GM12878 (cell line): Measurements from ENCODE around the gene USP50. TPM values are rescaled to one million over a fixed set of nuclear protein-coding genes. Genes with fewer than 3 reads are reported as not detected.

Experiments
- ATAC-seq: fragments of 200-7000 bp; cut with Tn5 transposase; 3 replicates; pipeline ENCODE4 v1.9.1; 2020; ENCODE audit warnings: mild to moderate bottlenecking, moderate library complexity
- BruUV-seq: library from RNA; stranded (reverse); fragments of 400-500 nt; replicated peaks from 2 replicates; lab custom pipeline; 2021; lab: Mats Ljungman, UMichigan
- CTCF ChIA-PET: fragments of 300-600 bp; sonication (Branson Sonifier 250); formaldehyde crosslinking; extraction: SDS; loops from one replicate; lab custom pipeline; 2021; ENCODE audit warnings: inconsistent platforms; lab: Yijun Ruan, JAX
- POLR2A ChIA-PET: fragments of 350-600 bp; formaldehyde crosslinking; extraction: SDS; loops from one replicate; lab custom pipeline; 2021; ENCODE audit warnings: inconsistent platforms; lab: Charles Lee
- RAD21 ChIA-PET: fragments of 300-600 bp; sonication (Branson Sonifier 250); formaldehyde crosslinking; loops from one replicate; lab custom pipeline; 2023; ENCODE audit warnings: antibody characterized with exemption; ENCODE audit not compliant: unreplicated experiment; lab: Charles Lee
- SMC1A ChIA-PET: fragments of 300-600 bp; sonication (Branson Sonifier 250); formaldehyde crosslinking; loops from one replicate; lab custom pipeline; 2023; ENCODE audit not compliant: unreplicated experiment, uncharacterized antibody; lab: Charles Lee
- DNase-seq: peaks from one replicate; pipeline ENCODE4 v3.0.0-alpha.2; 2011; ENCODE audit warnings: low read depth, low spot score
- FAIRE-seq: peaks from 3 replicates; lab custom pipeline; 2011; peaks lifted over from hg19 to GRCh38; lab: Jason Lieb, UNC
- H2AFZ ChIP-seq: 2 replicates; pipeline ENCODE4 v1.6.0; 2011; ENCODE audit warnings: low read depth, low read length, control low read depth; ENCODE audit not compliant: control insufficient read depth
- H3K27ac ChIP-seq: 2 replicates; pipeline ENCODE4 v1.5.1; 2011; ENCODE audit warnings: control low read depth; ENCODE audit not compliant: control insufficient read depth, insufficient read depth
- H3K27me3 ChIP-seq, 2 experiments: replicated peaks in 1 of 2; 2 replicates each; pipeline versions ENCODE4 v1.6.0 to v1.6.1; 2011; ENCODE audit warnings: low read length in 1 of 2; ENCODE audit not compliant: control insufficient read depth in 2 of 2, insufficient read depth in 2 of 2
- H3K36me3 ChIP-seq, 2 experiments: 2 replicates each; pipeline ENCODE4 v1.5.1; 2011; ENCODE audit warnings: low read length in 1 of 2; ENCODE audit not compliant: control insufficient read depth in 2 of 2, insufficient read depth in 2 of 2
- H3K4me1 ChIP-seq: 2 replicates; pipeline ENCODE4 v1.6.1; 2011; ENCODE audit warnings: mild to moderate bottlenecking, low read length, moderate library complexity, mixed read lengths; ENCODE audit not compliant: control insufficient read depth, insufficient read depth
- H3K4me2 ChIP-seq: 2 replicates; pipeline ENCODE4 v1.6.0; 2011; ENCODE audit warnings: control low read depth; ENCODE audit not compliant: control insufficient read depth, insufficient read depth
- H3K4me3 ChIP-seq: fragments of 200-600 bp; sonication (generic); 2 replicates; pipeline ENCODE4 v1.5.1; 2016
- H3K79me2 ChIP-seq: 2 replicates; pipeline ENCODE4 v1.6.0; 2011; ENCODE audit warnings: low read length; ENCODE audit not compliant: control insufficient read depth, insufficient read depth
- H3K9ac ChIP-seq: 2 replicates; pipeline ENCODE4 v1.8.0; 2011; ENCODE audit warnings: low read length, control low read depth, mixed read lengths; ENCODE audit not compliant: control insufficient read depth, insufficient read depth
- H3K9me3 ChIP-seq: replicated peaks from 3 replicates; pipeline ENCODE4 v1.5.1; 2011; ENCODE audit warnings: mild to moderate bottlenecking, low read length; ENCODE audit not compliant: control insufficient read depth, insufficient read depth
- H4K20me1 ChIP-seq: 2 replicates; pipeline ENCODE4 v1.6.0; 2011; ENCODE audit not compliant: control insufficient read depth, insufficient read depth
- BCLAF1 ChIP-seq: fragments of 450-650 bp; IDR thresholded peaks from 2 replicates; pipeline ENCODE4 v1.6.1; 2017; ENCODE audit warnings: antibody characterized with exemption, mild to moderate bottlenecking, moderate library complexity
- CHD2 ChIP-seq: IDR thresholded peaks from 2 replicates; pipeline ENCODE4 v1.6.1; 2011; ENCODE audit warnings: low read depth, low read length, improper control_type of control experiment, borderline replicate concordance
- DPF2 ChIP-seq: fragments of 450-650 bp; IDR thresholded peaks from 2 replicates; pipeline ENCODE4 v1.6.1; 2017; ENCODE audit warnings: mild to moderate bottlenecking
- FOXK2 ChIP-seq: fragments of 450-650 bp; IDR thresholded peaks from 2 replicates; pipeline ENCODE4 v1.6.1; 2017; ENCODE audit warnings: mild to moderate bottlenecking, moderate library complexity
- HSF1 ChIP-seq: fragments of 150-350 bp; IDR thresholded peaks from 2 replicates; pipeline ENCODE4 v1.6.1; 2014; ENCODE audit warnings: mild to moderate bottlenecking, low read depth, low read length
- IKZF1 ChIP-seq: fragments of 450-650 bp; conservative IDR thresholded peaks from 2 replicates; pipeline ENCODE4 v1.6.1; 2017; ENCODE audit warnings: antibody characterized with exemption, mild to moderate bottlenecking
- JUND ChIP-seq: IDR thresholded peaks from 2 replicates; pipeline ENCODE4 v1.6.1; 2012; ENCODE audit warnings: low read depth, mild to moderate bottlenecking, low read length, improper control_type of control experiment, moderate library complexity
- NRF1 ChIP-seq: conservative IDR thresholded peaks from 2 replicates; pipeline ENCODE4 v1.6.1; 2011; ENCODE audit warnings: mild to moderate bottlenecking, low read depth, low read length, improper control_type of control experiment
- RBBP5 ChIP-seq: fragments of 200-600 bp; sonication (generic); conservative IDR thresholded peaks from 2 replicates; pipeline ENCODE4 v1.6.1; 2016
- SMAD5 ChIP-seq: IDR thresholded peaks from 2 replicates; pipeline ENCODE4 v1.6.1; 2016; ENCODE audit warnings: antibody characterized with exemption, low read depth
- SMC3 ChIP-seq: IDR thresholded peaks from 2 replicates; pipeline ENCODE4 v1.6.1; 2011; ENCODE audit warnings: low read length, improper control_type of control experiment, borderline replicate concordance
- TCF3 ChIP-seq: IDR thresholded peaks from 2 replicates; pipeline ENCODE4 v1.6.1; 2012; ENCODE audit warnings: low read depth, mild to moderate bottlenecking, low read length, borderline replicate concordance; ENCODE audit not compliant: insufficient read depth
- USF1 ChIP-seq: IDR thresholded peaks from 2 replicates; pipeline ENCODE4 v1.6.1; 2011; ENCODE audit warnings: borderline replicate concordance, low read depth, mild to moderate bottlenecking, moderate library complexity, mixed read lengths, low read length; ENCODE audit not compliant: insufficient read depth; ENCODE audit errors: extremely low read length
- USF2 ChIP-seq: IDR thresholded peaks from 2 replicates; pipeline ENCODE4 v1.6.1; 2011; ENCODE audit warnings: low read depth, low read length, improper control_type of control experiment, borderline replicate concordance
- YBX1 ChIP-seq: fragments of 450-650 bp; IDR thresholded peaks from 2 replicates; pipeline ENCODE4 v1.6.1; 2016; ENCODE audit warnings: antibody characterized with exemption
- ZBTB33 ChIP-seq: fragments of 450-650 bp; IDR thresholded peaks from 2 replicates; pipeline ENCODE4 v1.6.1; 2017; ENCODE audit warnings: mild to moderate bottlenecking
- ZNF207 ChIP-seq: fragments of 450-650 bp; IDR thresholded peaks from 2 replicates; pipeline ENCODE4 v1.6.1; 2014; ENCODE audit warnings: antibody characterized with exemption, mild to moderate bottlenecking, borderline replicate concordance
- ZNF24 ChIP-seq: fragments of 450-650 bp; IDR thresholded peaks from 2 replicates; pipeline ENCODE4 v1.6.1; 2017; ENCODE audit warnings: antibody characterized with exemption, mild to moderate bottlenecking
- WGBS: methylation state at CpG from one replicate; pipeline ENCODE4 v1.1.6; 2016; ENCODE audit warnings: low lambda C conversion rate; ENCODE audit not compliant: insufficient replicate concordance, insufficient coverage; ENCODE audit errors: missing lambda C conversion rate; 5-methylcytosine and 5-hydroxymethylcytosine counted together
- in situ Hi-C: fragments of 300-500 bp; cut with MboI; formaldehyde crosslinking; loops from 9 replicates; pipeline ENCODE4 v1.14.3; 2018; ENCODE audit warnings: mixed read lengths
- intact Hi-C: fragments of 100-400 bp; cut with micrococcal nuclease; formaldehyde crosslinking; loops from one replicate; pipeline ENCODE4 v1.14.2; 2022; ENCODE audit not compliant: unreplicated experiment
- polyA plus RNA-seq, 11 experiments: library from polyadenylated mRNA; depleted of rRNA in 4 of 11; unstranded in 6 of 11; stranded (reverse) in 5 of 11; fragments of >200 nt; fragmentation: Nextera tagmentation in 4 of 11; fragmentation: Illumina TruSeq in 1 of 11; extraction: Ambion mirVana in 4 of 11; extraction: Trizol in 1 of 11; gene quantifications; 1 replicate in 1 of 11; 2 replicates in 10 of 11; pipeline versions ENCODE4 v1.2.1 to v1.2.3, GENCODE V29; 2011 to 2016; ENCODE audit warnings: inconsistent platforms in 2 of 11, missing spikeins in 2 of 11, low read depth in 1 of 11
- total RNA-seq, 4 experiments: library from RNA; depleted of rRNA in 3 of 4; stranded (reverse); fragments of >200 nt in 3 of 4; fragmentation: Illumina TruSeq in 1 of 4; extraction: Trizol in 1 of 4; gene quantifications; 2 replicates each; pipeline versions ENCODE4 v1.2.1 to v1.2.3, GENCODE V29; 2013 to 2021

The USP50 gene
- total and polyA plus RNA-seq, 10 of the 15 experiments (the other 5 are each of a cell fraction or from before 2014, with no cell fraction given): 0.15 to 0.21 (median 0.19) TPM; not detected in 7

- Histone ChIP-seq H4K20me1 (no peaks in the 10 kb centered on the region), H3K4me1 (no peaks in the 10 kb centered on the region), H2AFZ (no peak overlapping the region), H3K36me3 (peaks cover 2 to 32% of the 10 kb centered on the region in 2 experiments; a peak in 3 of 4 replicates), H3K4me3 (no peak overlapping the region), H3K4me2 (no peak overlapping the region), H3K9ac (no peak overlapping the region), H3K9me3 (no peaks in the 10 kb centered on the region), H3K27me3 (no peaks in the 10 kb centered on the region), H3K27ac (no peak overlapping the region), H3K79me2 (no peaks in the 10 kb centered on the region)
- CTCF ChIA-PET: no interaction called here
- FAIRE-seq (no peak), ATAC-seq (no peak), DNase-seq (no peak)
- 100% methylated on average over 1 of the region's 1 CpG for WGBS
- BruUV-seq: no TSS peak
- TF ChIP-seq SMC3 (no peak), USF1 (no peak), DPF2 (no peak), FOXK2 (no peak), IKZF1 (no peak), ZNF24 (no peak), NRF1 (no peak), BCLAF1 (no peak), USF2 (no peak), ZBTB33 (no peak), ZNF207 (no peak), HSF1 (no peak), CHD2 (no peak), TCF3 (no peak), RBBP5 (no peak), YBX1 (no peak), JUND (no peak), SMAD5 (no peak)
- POLR2A ChIA-PET: no interaction called here
- SMC1A ChIA-PET: no interaction called here
- in situ Hi-C loops: no loop called here
- intact Hi-C loops: loop anchor here (5.0 kb wide), 1 partner anchor 36 kb away; no protein-coding TSS in a partner anchor
- RAD21 ChIA-PET: no interaction called here
Measured at GRCh38 chr15:50576166-50576565, 29.7 kb upstream of the USP50 start.
